ENCODE data around the gene LRRC4.

GRCh38 chr7:127996253-127997071 lies 34.8 kb downstream of the LRRC4 start:
- no peak for TF ChIP-seq YY1 (IDR thresholded peaks at IDR 0.05; ENCODE audit: insufficient read depth, insufficient read length)
- TF ChIP-seq SUZ12 (IDR thresholded peaks at IDR 0.05; ENCODE audit: extremely low read depth, insufficient read depth, insufficient read length) = no peak
- no peak for TF ChIP-seq ZNF274 (IDR thresholded peaks at IDR 0.05; ENCODE audit: low read depth, low read length)

Measured in NT2/D1 (cell line).